Esophagus muscularis mucosa (tissue), 4 donors: ENCODE measurements around the gene RBBP4. TPM values are rescaled to one million over a fixed set of nuclear protein-coding genes. Genes with fewer than 3 reads are reported as not detected.

Source experiments
- DNase-seq: peaks from one replicate; pipeline ENCODE4 v3.0.0-alpha.2; 2017; ENCODE audit errors: extremely low spot score
- H3K27ac ChIP-seq, 4 donors: fragments of 200-600 bp; sonication (generic); replicated peaks in 1 of 4; 1 replicate in 3 of 4; 2 replicates in 1 of 4; pipeline ENCODE4 v1.5.1; 2016 to 2019; ENCODE audit warnings: mild to moderate bottlenecking in 1 of 4
- H3K27me3 ChIP-seq, 4 donors: fragments of 200-600 bp; sonication (generic); one replicate each; pipeline versions ENCODE4 v1.5.1 to v1.6.0; 2016 to 2019
- H3K36me3 ChIP-seq, 4 donors: fragments of 200-600 bp; sonication (generic); one replicate each; pipeline ENCODE4 v1.5.1; 2016 to 2019
- H3K4me1 ChIP-seq, 4 donors: fragments of 200-600 bp; sonication (generic); one replicate each; pipeline ENCODE4 v1.5.1; 2016 to 2019
- H3K4me3 ChIP-seq, 4 donors: fragments of 200-600 bp; sonication (generic); 1 replicate in 2 of 4; 2 replicates in 2 of 4; pipeline ENCODE4 v1.5.1; 2016 to 2019; ENCODE audit warnings: mild to moderate bottlenecking in 4 of 4, moderate library complexity in 1 of 4
- H3K9me3 ChIP-seq, 4 donors: fragments of 200-600 bp; sonication (generic); 1 replicate in 3 of 4; 2 replicates in 1 of 4; pipeline ENCODE4 v1.5.1; 2016 to 2019
- CTCF ChIP-seq, 3 experiments: fragments of 200-600 bp in 2 of 3; fragments of 450-650 bp in 1 of 3; sonication (generic) in 2 of 3; IDR thresholded peaks; one replicate each; pipeline ENCODE4 v1.5.1; 2017 to 2019; ENCODE audit warnings: antibody characterized with exemption in 3 of 3, mild to moderate bottlenecking in 2 of 3, moderate library complexity in 1 of 3
- EP300 ChIP-seq: sonication (generic); formaldehyde crosslinking; IDR thresholded peaks from one replicate; pipeline ENCODE4 v1.6.1; 2017; ENCODE audit warnings: antibody characterized with exemption
- POLR2A ChIP-seq: fragments of 450-650 bp; IDR thresholded peaks from one replicate; pipeline ENCODE4 v1.6.1; 2017; ENCODE audit warnings: antibody characterized with exemption, moderate library complexity, mild to moderate bottlenecking, low read depth
- POLR2AphosphoS5 ChIP-seq, 2 donors: sonication (generic); formaldehyde crosslinking; IDR thresholded peaks; one replicate each; pipeline ENCODE4 v1.6.1; 2017; ENCODE audit warnings: antibody characterized with exemption in 2 of 2
- WGBS: methylation state at CpG from one replicate; pipeline ENCODE4 v1.1.5; 2018; 5-methylcytosine and 5-hydroxymethylcytosine counted together
- intact Hi-C: fragments of 100-400 bp; cut with DNase I; formaldehyde crosslinking; loops from one replicate; pipeline ENCODE4 v1.15.1; 2023
- total RNA-seq, 4 donors: library from RNA; depleted of rRNA; stranded (reverse); fragments of >200 nt; gene quantifications; one replicate each; pipeline versions ENCODE4 v1.1.0 to v1.2.1, GENCODE V29; 2016

Gene RBBP4
- total RNA-seq, 4 donors from 2014 or later: 83.0 to 98.8 (median 92.2) TPM

- WGBS: 63% methylated on average over 5 of the region's 5 CpGs
- Histone ChIP-seq H3K36me3 (peaks cover 0 to 26% (median 11%) of the 10 kb centered on the region in 4 donors), H3K27ac (no peak overlapping the region), H3K27me3 (no peaks in the 10 kb centered on the region), H3K9me3 (no peaks in the 10 kb centered on the region), H3K4me1 (no peaks in the 10 kb centered on the region), H3K4me3 (no peak overlapping the region)
- DNase-seq: no peak
- TF ChIP-seq EP300 (no peak), CTCF (IDR thresholded peaks at IDR 0.05) (peak in 2 of 3 experiments; percentile 19 to 23), POLR2AphosphoS5 (IDR thresholded peaks at IDR 0.05) (no peak), POLR2A (no peak)
- intact Hi-C loops: loop anchor here (10.0 kb wide), 2 partner anchors 95 to 175 kb away; no protein-coding TSS in a partner anchor
These were observed 31.1 kb upstream of the RBBP4 start for GRCh38 chr1:32619701-32620485.

GRCh38 chr1:32622205-32622604, 28.8 kb upstream of the RBBP4 start:
- Histone ChIP-seq H3K27me3 (no peaks in the 10 kb centered on the region), H3K36me3 (peaks cover 7 to 39% (median 23%) of the 10 kb centered on the region in 4 donors), H3K27ac (no peak overlapping the region), H3K9me3 (no peaks in the 10 kb centered on the region), H3K4me3 (no peak overlapping the region), H3K4me1 (no peaks in the 10 kb centered on the region)
- WGBS: 94% methylated on average over 2 of the region's 2 CpGs
- TF ChIP-seq POLR2AphosphoS5 (IDR thresholded peaks at IDR 0.05): no peak
- no peak for TF ChIP-seq EP300
- TF ChIP-seq CTCF (IDR thresholded peaks at IDR 0.05): no peak
- no peak for TF ChIP-seq POLR2A
- DNase-seq: no peak
- intact Hi-C loops: no loop called here

- peaks cover 7 to 47% (median 31%) of the 10 kb centered on the region in 4 donors for H3K36me3 ChIP-seq
- TF ChIP-seq POLR2AphosphoS5 (IDR thresholded peaks at IDR 0.05) (no peak), CTCF (IDR thresholded peaks at IDR 0.05) (no peak), POLR2A (no peak), EP300 (no peak)
- H3K27me3 ChIP-seq: no peaks in the 10 kb centered on the region
- H3K9me3 ChIP-seq: no peaks in the 10 kb centered on the region
- WGBS: 74% methylated on average over 3 of the region's 3 CpGs
- no peak for DNase-seq
- H3K27ac ChIP-seq: no peak overlapping the region
- intact Hi-C loops: no loop called here
- H3K4me3 ChIP-seq: no peak overlapping the region
- H3K4me1 ChIP-seq: no peaks in the 10 kb centered on the region
These were observed 28.0 kb upstream of the RBBP4 start for GRCh38 chr1:32622806-32623681.

- Histone ChIP-seq H3K4me3 (no peak overlapping the region), H3K27ac (no peak overlapping the region), H3K27me3 (no peaks in the 10 kb centered on the region), H3K9me3 (no peaks in the 10 kb centered on the region), H3K36me3 (peaks cover 7 to 55% (median 38%) of the 10 kb centered on the region in 4 donors), H3K4me1 (no peaks in the 10 kb centered on the region)
- TF ChIP-seq EP300 (no peak), POLR2AphosphoS5 (IDR thresholded peaks at IDR 0.05) (no peak), POLR2A (no peak), CTCF (IDR thresholded peaks at IDR 0.05) (no peak)
- intact Hi-C loops: no loop called here
- WGBS: 73% methylated on average over 5 of the region's 5 CpGs
- no peak for DNase-seq
These were observed 27.2 kb upstream of the RBBP4 start for GRCh38 chr1:32623775-32624174.
